Activated CD4-positive, alpha-beta memory T cell treated with anti-CD3 and anti-CD28 coated beads, Interleukin-2, amount 10 ng/mL, durations not matched to agents 7 days and 5 days (primary cell): ENCODE data around the gene MRPS18A. TPM values are rescaled to one million over a fixed set of nuclear protein-coding genes. Genes with fewer than 3 reads are reported as not detected.

Experiments used
- CTCF ChIA-PET: fragments of 350-600 bp; sonication (Branson Sonifier 250); formaldehyde crosslinking; loops from one replicate; lab custom pipeline; 2021; ENCODE audit warnings: antibody characterized with exemption, inconsistent platforms; lab: Charles Lee
- POLR2A ChIA-PET: fragments of 350-600 bp; sonication (Branson Sonifier 250); formaldehyde crosslinking; loops from one replicate; lab custom pipeline; 2021; ENCODE audit warnings: antibody characterized with exemption; lab: Charles Lee
- DNase-seq: peaks from one replicate; pipeline ENCODE4 v3.0.0-alpha.2; 2020
- H3K27ac Mint-ChIP-seq: one replicate; pipeline ENCODE4 v1.8.0; 2021; ENCODE audit warnings: mild to moderate bottlenecking, mixed read lengths
- H3K27me3 Mint-ChIP-seq: one replicate; pipeline ENCODE4 v1.8.0; 2021; ENCODE audit warnings: mixed read lengths
- H3K36me3 Mint-ChIP-seq: one replicate; pipeline ENCODE4 v1.8.0; 2021; ENCODE audit warnings: low read depth, mixed read lengths
- H3K4me1 Mint-ChIP-seq: one replicate; pipeline ENCODE4 v1.8.0; 2021; ENCODE audit warnings: mixed read lengths
- H3K4me3 Mint-ChIP-seq: one replicate; pipeline ENCODE4 v1.8.0; 2021; ENCODE audit warnings: mild to moderate bottlenecking, mixed read lengths
- H3K9me3 Mint-ChIP-seq: one replicate; pipeline ENCODE4 v1.8.0; 2021; ENCODE audit warnings: mixed read lengths
- total RNA-seq, 2 experiments: library from RNA; stranded (reverse); gene quantifications; one replicate each; pipeline ENCODE4 v1.2.3, GENCODE V29; 2021

MRPS18A gene
- total RNA-seq, 2 experiments from 2014 or later: 38.5 to 40.5 TPM

DNA sequence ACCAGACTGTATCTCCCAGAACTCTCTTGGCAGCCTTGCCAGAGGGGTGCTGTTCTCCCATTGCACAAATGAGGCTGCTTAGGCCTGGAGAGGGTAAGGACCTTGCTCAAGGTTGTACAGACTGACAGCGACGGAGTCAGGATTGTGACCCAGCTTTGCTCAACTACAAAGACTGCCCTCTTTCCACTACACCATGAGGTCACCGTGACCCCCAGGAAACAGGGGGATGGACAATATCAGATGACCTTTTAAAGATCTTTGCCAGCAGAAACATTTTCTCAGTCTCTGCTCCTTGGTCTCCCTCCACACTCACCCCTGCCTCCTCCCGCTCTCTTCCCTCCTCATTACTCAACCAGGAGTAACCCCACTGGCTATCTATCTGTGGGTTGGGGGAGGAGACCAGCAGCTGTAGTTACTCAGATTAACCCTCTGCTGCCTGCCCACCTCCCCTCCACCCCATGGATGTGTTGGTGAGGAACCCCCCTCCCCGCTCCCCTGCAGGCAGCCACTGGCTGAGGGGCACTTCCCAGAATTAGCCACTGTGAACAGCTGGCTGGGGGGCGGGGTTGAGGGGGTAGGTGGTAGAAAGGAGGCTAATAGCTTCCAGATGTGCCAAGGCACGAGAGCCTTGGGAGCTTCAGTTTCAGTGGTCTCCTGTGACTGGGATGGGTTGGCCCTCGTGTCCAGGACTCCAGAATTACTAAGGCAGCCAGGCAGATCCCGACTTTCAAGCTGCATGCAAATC is 26.9 kb upstream of the MRPS18A start:
- no peak overlapping the region for H3K27ac Mint-ChIP-seq
- CTCF ChIA-PET: interaction anchor here (0.9 to 1.3 kb wide), 3 partner anchors 10 to 60 kb away, joined by 3 to 4 read pairs (median 3); partner anchors contain the start of gene VEGFA
- H3K27me3 Mint-ChIP-seq: peaks cover 26% of the 10 kb centered on the region
- POLR2A ChIA-PET: interaction anchor here (0.7 to 1.2 kb wide), 2 partner anchors 10 to 532 kb away, joined by 3 read pairs; partner anchors contain the start of gene HSP90AB1
- H3K4me3 Mint-ChIP-seq: no peak overlapping the region
- peaks cover 5% of the 10 kb centered on the region for H3K4me1 Mint-ChIP-seq
- no peaks in the 10 kb centered on the region for H3K9me3 Mint-ChIP-seq
- no peaks in the 10 kb centered on the region for H3K36me3 Mint-ChIP-seq
- no peak for DNase-seq

- H3K9me3 Mint-ChIP-seq: no peaks in the 10 kb centered on the region
- ChIA-PET POLR2A (interaction anchor here (0.7 to 1.2 kb wide), 2 partner anchors 11 to 533 kb away, joined by 3 read pairs; partner anchors contain the start of gene HSP90AB1), CTCF (no interaction called here)
- no peaks in the 10 kb centered on the region for H3K36me3 Mint-ChIP-seq
- peaks cover 12% of the 10 kb centered on the region for H3K4me1 Mint-ChIP-seq
- no peak overlapping the region for H3K4me3 Mint-ChIP-seq
- no peak for DNase-seq
- H3K27ac Mint-ChIP-seq: no peak overlapping the region
- peaks cover 30% of the 10 kb centered on the region for H3K27me3 Mint-ChIP-seq
Observed at GRCh38 chr6:43713643-43714310, 26.2 kb upstream of the MRPS18A start.

- H3K4me1 Mint-ChIP-seq: peaks cover 12% of the 10 kb centered on the region
- ChIA-PET CTCF (interaction anchor here (0.6 to 1.2 kb wide), 3 partner anchors 12 to 372 kb away, joined by 3 read pairs; no protein-coding TSS in a partner anchor), POLR2A (interaction anchor here (0.6 kb wide), 1 partner anchor 482 kb away, joined by 3 read pairs; no protein-coding TSS in a partner anchor)
- no peaks in the 10 kb centered on the region for H3K36me3 Mint-ChIP-seq
- H3K9me3 Mint-ChIP-seq: no peaks in the 10 kb centered on the region
- H3K27ac Mint-ChIP-seq: no peak overlapping the region
- H3K4me3 Mint-ChIP-seq: no peak overlapping the region
- peaks cover 30% of the 10 kb centered on the region for H3K27me3 Mint-ChIP-seq
- DNase-seq: no peak
Observed at GRCh38 chr6:43712579-43712978, 25.0 kb upstream of the MRPS18A start.

GRCh38 chr6:43710576-43710975 is 23.0 kb upstream of the MRPS18A start:
- H3K4me3 Mint-ChIP-seq: no peak overlapping the region
- CTCF ChIA-PET: no interaction called here
- H3K27me3 Mint-ChIP-seq: peaks cover 44% of the 10 kb centered on the region
- POLR2A ChIA-PET: interaction anchor here (1.7 kb wide), 1 partner anchor 23 kb away, joined by 4 read pairs; the partner anchor contains the start of gene MRPS18A
- H3K9me3 Mint-ChIP-seq: no peaks in the 10 kb centered on the region
- no peak for DNase-seq
- no peaks in the 10 kb centered on the region for H3K36me3 Mint-ChIP-seq
- H3K4me1 Mint-ChIP-seq: peaks cover 21% of the 10 kb centered on the region
- no peak overlapping the region for H3K27ac Mint-ChIP-seq

DNA sequence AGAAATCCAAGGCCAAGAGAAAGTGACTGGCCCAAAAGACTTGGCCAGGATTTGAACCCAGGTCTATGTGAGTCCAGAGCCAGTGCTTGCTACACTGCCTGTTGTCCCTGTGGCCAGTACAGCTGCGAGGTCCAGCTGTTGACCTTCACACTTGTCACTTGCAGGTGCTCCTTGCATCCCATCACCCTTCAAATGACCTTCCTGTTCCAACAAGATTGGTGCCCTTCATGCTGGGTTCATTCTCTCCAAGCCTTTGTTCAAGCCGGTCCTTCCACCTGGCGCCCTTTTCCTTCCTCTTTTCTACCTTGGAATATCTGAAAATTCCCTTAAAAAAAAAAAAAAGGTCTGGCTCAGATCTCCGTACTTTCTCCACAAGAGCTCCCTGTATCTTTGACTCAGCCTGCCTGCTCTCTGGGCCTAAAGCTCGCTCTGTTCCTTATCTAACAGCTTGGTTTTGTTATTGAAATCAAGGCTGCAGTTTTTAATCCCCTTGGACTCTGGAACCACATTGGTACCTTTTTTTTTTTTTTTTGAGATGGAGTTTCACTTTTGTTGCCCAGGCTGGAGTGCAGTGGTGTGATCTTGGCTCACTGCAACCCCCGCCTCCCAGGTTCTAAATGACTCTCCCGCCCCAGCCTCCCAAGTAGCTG is 22.2 kb upstream of the MRPS18A start:
- DNase-seq: no peak
- POLR2A ChIA-PET: interaction anchor here (0.6 to 1.7 kb wide), 3 partner anchors 14 to 22 kb away, joined by 3 to 4 read pairs (median 4); partner anchors contain the start of gene MRPS18A
- Mint-ChIP-seq H3K4me1 (peaks cover 23% of the 10 kb centered on the region), H3K36me3 (no peaks in the 10 kb centered on the region), H3K4me3 (no peak overlapping the region), H3K27me3 (peaks cover 49% of the 10 kb centered on the region), H3K27ac (no peak overlapping the region), H3K9me3 (no peaks in the 10 kb centered on the region)
- CTCF ChIA-PET: interaction anchor here (0.8 kb wide), 1 partner anchor 15 kb away, joined by 4 read pairs; no protein-coding TSS in a partner anchor

DNA sequence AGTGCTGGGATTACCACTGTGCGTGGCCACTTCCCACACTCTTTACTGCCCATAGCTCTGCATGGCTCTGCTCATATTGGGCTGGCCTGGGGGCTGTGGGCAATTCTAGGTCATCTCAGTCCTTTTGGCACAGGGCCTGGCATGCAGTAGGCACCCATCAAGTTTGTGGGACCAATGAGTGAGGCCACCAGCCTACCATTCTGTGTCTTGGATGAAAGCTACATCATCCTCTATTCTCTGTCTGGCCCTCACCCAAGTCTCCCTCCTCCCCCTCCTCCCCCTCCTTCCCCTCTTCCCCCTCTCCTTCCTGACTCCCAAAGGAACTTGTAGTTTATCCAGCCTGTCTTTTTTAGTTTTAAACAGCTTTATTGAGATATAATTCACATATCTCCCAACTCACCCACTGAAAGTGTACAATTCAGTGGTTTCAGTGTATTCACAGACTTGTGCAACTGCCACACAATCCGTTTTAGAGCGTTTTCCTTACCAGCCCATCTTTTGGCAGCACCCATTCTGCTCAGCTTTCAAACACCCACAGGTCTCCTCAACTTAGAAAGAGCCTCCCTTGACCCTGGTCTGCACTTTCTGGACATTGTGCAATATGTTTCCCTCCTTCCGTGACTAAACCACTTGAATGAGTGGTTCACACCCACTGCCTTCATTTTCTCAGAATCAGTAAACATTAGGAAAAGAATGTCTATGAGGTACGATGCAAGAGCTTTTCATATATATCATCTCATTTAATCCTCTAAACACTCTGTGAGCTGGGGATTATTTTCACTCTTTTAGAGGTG is 21.5 kb upstream of the MRPS18A start:
- Mint-ChIP-seq H3K36me3 (no peaks in the 10 kb centered on the region), H3K4me1 (peaks cover 25% of the 10 kb centered on the region), H3K9me3 (no peaks in the 10 kb centered on the region), H3K27me3 (peaks cover 49% of the 10 kb centered on the region), H3K27ac (no peak overlapping the region), H3K4me3 (no peak overlapping the region)
- no peak for DNase-seq
- ChIA-PET POLR2A (interaction anchor here (1.1 to 1.7 kb wide), 2 partner anchors 13 to 21 kb away, joined by 4 read pairs; partner anchors contain the start of gene MRPS18A), CTCF (interaction anchor here (0.8 kb wide), 1 partner anchor 16 kb away, joined by 4 read pairs; no protein-coding TSS in a partner anchor)

GRCh38 chr6:43707767-43708166 is 20.2 kb upstream of the MRPS18A start:
- Mint-ChIP-seq H3K4me1 (peaks cover 25% of the 10 kb centered on the region), H3K36me3 (no peaks in the 10 kb centered on the region), H3K9me3 (no peaks in the 10 kb centered on the region), H3K27ac (no peak overlapping the region), H3K4me3 (no peak overlapping the region), H3K27me3 (peaks cover 52% of the 10 kb centered on the region)
- ChIA-PET POLR2A (no interaction called here), CTCF (no interaction called here)
- DNase-seq: no peak

DNA sequence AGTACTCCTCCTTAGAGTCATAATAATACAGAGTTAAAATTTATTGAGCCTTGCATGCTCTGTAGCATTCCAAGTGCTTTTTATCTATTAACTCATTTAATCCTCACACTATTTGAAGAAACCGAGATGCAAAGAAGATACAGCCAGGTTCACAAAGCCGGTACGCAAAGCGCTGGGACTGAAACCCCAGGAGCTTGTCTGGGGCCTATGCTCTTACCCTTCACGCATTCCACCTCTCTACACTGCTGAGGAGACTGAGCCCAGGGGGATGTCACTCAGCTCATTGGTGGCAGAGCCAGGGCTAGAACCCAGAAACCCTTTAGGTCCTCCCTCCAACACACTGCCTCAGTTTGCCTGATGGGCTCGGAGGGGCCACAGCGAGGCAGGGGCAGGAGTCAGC is 19.7 kb upstream of the MRPS18A start:
- no peak for DNase-seq
- ChIA-PET POLR2A (no interaction called here), CTCF (no interaction called here)
- Mint-ChIP-seq H3K4me1 (peaks cover 25% of the 10 kb centered on the region), H3K4me3 (no peak overlapping the region), H3K9me3 (no peaks in the 10 kb centered on the region), H3K27ac (no peak overlapping the region), H3K27me3 (peaks cover 52% of the 10 kb centered on the region), H3K36me3 (no peaks in the 10 kb centered on the region)

GRCh38 chr6:43706788-43707187 is 19.2 kb upstream of the MRPS18A start:
- Mint-ChIP-seq H3K4me1 (peaks cover 25% of the 10 kb centered on the region), H3K36me3 (no peaks in the 10 kb centered on the region), H3K27ac (no peak overlapping the region), H3K4me3 (no peak overlapping the region), H3K27me3 (peaks cover 52% of the 10 kb centered on the region), H3K9me3 (no peaks in the 10 kb centered on the region)
- ChIA-PET CTCF (no interaction called here), POLR2A (no interaction called here)
- DNase-seq: no peak

GRCh38 chr6:43705996-43706395 is 18.4 kb upstream of the MRPS18A start:
- Mint-ChIP-seq H3K36me3 (no peaks in the 10 kb centered on the region), H3K27ac (no peak overlapping the region), H3K9me3 (no peaks in the 10 kb centered on the region), H3K4me1 (peaks cover 25% of the 10 kb centered on the region), H3K4me3 (no peak overlapping the region), H3K27me3 (peaks cover 47% of the 10 kb centered on the region)
- POLR2A ChIA-PET: interaction anchor here (0.5 kb wide), 1 partner anchor 33 kb away, joined by 3 read pairs; no protein-coding TSS in a partner anchor
- CTCF ChIA-PET: interaction anchor here (0.5 to 1.5 kb wide), 2 partner anchors 35 to 426 kb away, joined by 3 read pairs; no protein-coding TSS in a partner anchor
- no peak for DNase-seq

GRCh38 chr6:43703512-43704429 is 16.2 kb upstream of the MRPS18A start:
- peaks cover 47% of the 10 kb centered on the region for H3K27me3 Mint-ChIP-seq
- peaks cover 12% of the 10 kb centered on the region for H3K4me1 Mint-ChIP-seq
- H3K36me3 Mint-ChIP-seq: no peaks in the 10 kb centered on the region
- H3K27ac Mint-ChIP-seq: no peak overlapping the region
- DNase-seq: no peak
- ChIA-PET CTCF (interaction anchor here (1.1 kb wide), 1 partner anchor 36 kb away, joined by 4 read pairs; no protein-coding TSS in a partner anchor), POLR2A (no interaction called here)
- no peaks in the 10 kb centered on the region for H3K9me3 Mint-ChIP-seq
- no peak overlapping the region for H3K4me3 Mint-ChIP-seq
